GM23248 (cell line): ENCODE data around the gene METTL4. TPM values are rescaled to one million over a fixed set of nuclear protein-coding genes. Genes with fewer than 3 reads are reported as not detected.

Source experiments
- DNase-seq: peaks from one replicate; pipeline ENCODE4 v3.0.0-alpha.2; 2015
- H2AFZ ChIP-seq: fragments of 200-600 bp; sonication (generic); 2 replicates; pipeline ENCODE4 v1.6.1; 2016; ENCODE audit warnings: antibody characterized with exemption
- H3F3A ChIP-seq: fragments of 200-600 bp; sonication (generic); 2 replicates; pipeline ENCODE4 v1.6.1; 2016; ENCODE audit warnings: mild to moderate bottlenecking, antibody characterized with exemption, mixed run types; ENCODE audit not compliant: insufficient read depth
- H3K27ac ChIP-seq: fragments of 200-600 bp; sonication (generic); 2 replicates; pipeline ENCODE4 v1.5.1; 2016; ENCODE audit warnings: mild to moderate bottlenecking
- H3K27me3 ChIP-seq: fragments of 200-600 bp; sonication (generic); replicated peaks from 2 replicates; pipeline ENCODE4 v1.6.1; 2016; ENCODE audit warnings: mild to moderate bottlenecking; ENCODE audit not compliant: insufficient read depth
- H3K36me3 ChIP-seq: fragments of 200-600 bp; sonication (generic); 2 replicates; pipeline ENCODE4 v1.6.1; 2016; ENCODE audit warnings: low read depth, mild to moderate bottlenecking
- H3K4me1 ChIP-seq: fragments of 200-600 bp; sonication (generic); 2 replicates; pipeline ENCODE4 v1.6.1; 2016; ENCODE audit warnings: mild to moderate bottlenecking; ENCODE audit not compliant: insufficient read depth
- H3K4me2 ChIP-seq: fragments of 200-600 bp; sonication (generic); one replicate; pipeline ENCODE4 v1.6.1; 2016; ENCODE audit warnings: mild to moderate bottlenecking; ENCODE audit not compliant: unreplicated experiment
- H3K4me3 ChIP-seq: fragments of 200-600 bp; sonication (generic); 2 replicates; pipeline ENCODE4 v1.5.1; 2016; ENCODE audit warnings: mild to moderate bottlenecking
- H3K79me2 ChIP-seq: fragments of 200-600 bp; sonication (generic); 2 replicates; pipeline ENCODE4 v1.6.1; 2016; ENCODE audit warnings: mild to moderate bottlenecking; ENCODE audit not compliant: insufficient read depth
- H3K9ac ChIP-seq: fragments of 200-600 bp; sonication (generic); 2 replicates; pipeline ENCODE4 v1.6.1; 2016; ENCODE audit warnings: mild to moderate bottlenecking
- H3K9me2 ChIP-seq: fragments of 200-600 bp; sonication (generic); 2 replicates; pipeline ENCODE4 v1.6.1; 2016; ENCODE audit warnings: mixed run types, mild to moderate bottlenecking, moderate library complexity; ENCODE audit not compliant: insufficient read depth
- H3K9me3 ChIP-seq: fragments of 200-600 bp; sonication (generic); one replicate; pipeline ENCODE4 v1.6.1; 2017; ENCODE audit warnings: low read depth
- H4K20me1 ChIP-seq: fragments of 200-600 bp; sonication (generic); 2 replicates; pipeline ENCODE4 v1.6.0; 2016; ENCODE audit not compliant: insufficient read depth
- EZH2 ChIP-seq: fragments of 200-600 bp; sonication (generic); IDR thresholded peaks from 2 replicates; pipeline ENCODE4 v1.6.1; 2018; ENCODE audit warnings: antibody characterized with exemption, mild to moderate bottlenecking; ENCODE audit not compliant: insufficient read depth, poor library complexity, severe bottlenecking
- EZH2phosphoT487 ChIP-seq: fragments of 200-600 bp; sonication (generic); IDR thresholded peaks from 2 replicates; pipeline ENCODE4 v1.6.1; 2018; ENCODE audit warnings: antibody characterized with exemption, moderate library complexity, mild to moderate bottlenecking, low read depth; ENCODE audit not compliant: insufficient read depth
- WGBS, 2 experiments: methylation state at CpG; one replicate each; pipeline ENCODE4 v1.1.6; 2015 to 2017; ENCODE audit warnings: low lambda C conversion rate in 2 of 2, low coverage in 1 of 2; ENCODE audit errors: missing lambda C conversion rate in 2 of 2; 5-methylcytosine and 5-hydroxymethylcytosine counted together
- in situ Hi-C: fragments of 300-500 bp; cut with MboI; formaldehyde crosslinking; loops from 2 replicates; pipeline ENCODE4 v1.15.0; 2020
- polyA plus RNA-seq: library from polyadenylated mRNA; unstranded; fragments of >200 nt; fragmentation: Nextera tagmentation; extraction: Ambion mirVana; gene quantifications from 2 replicates; pipeline ENCODE4 v1.2.1, GENCODE V29; 2016
- total RNA-seq: library from RNA; depleted of rRNA; stranded (reverse); fragments of >200 nt; shearing (Covaris generic); gene quantifications from 2 replicates; pipeline ENCODE4 v1.2.3, GENCODE V29; 2014; rRNA removed

METTL4 gene
- total RNA-seq: 5.6 and 16.9 TPM in 2 replicates
- 8.9 and 9.9 TPM in 2 replicates for polyA plus RNA-seq

DNA sequence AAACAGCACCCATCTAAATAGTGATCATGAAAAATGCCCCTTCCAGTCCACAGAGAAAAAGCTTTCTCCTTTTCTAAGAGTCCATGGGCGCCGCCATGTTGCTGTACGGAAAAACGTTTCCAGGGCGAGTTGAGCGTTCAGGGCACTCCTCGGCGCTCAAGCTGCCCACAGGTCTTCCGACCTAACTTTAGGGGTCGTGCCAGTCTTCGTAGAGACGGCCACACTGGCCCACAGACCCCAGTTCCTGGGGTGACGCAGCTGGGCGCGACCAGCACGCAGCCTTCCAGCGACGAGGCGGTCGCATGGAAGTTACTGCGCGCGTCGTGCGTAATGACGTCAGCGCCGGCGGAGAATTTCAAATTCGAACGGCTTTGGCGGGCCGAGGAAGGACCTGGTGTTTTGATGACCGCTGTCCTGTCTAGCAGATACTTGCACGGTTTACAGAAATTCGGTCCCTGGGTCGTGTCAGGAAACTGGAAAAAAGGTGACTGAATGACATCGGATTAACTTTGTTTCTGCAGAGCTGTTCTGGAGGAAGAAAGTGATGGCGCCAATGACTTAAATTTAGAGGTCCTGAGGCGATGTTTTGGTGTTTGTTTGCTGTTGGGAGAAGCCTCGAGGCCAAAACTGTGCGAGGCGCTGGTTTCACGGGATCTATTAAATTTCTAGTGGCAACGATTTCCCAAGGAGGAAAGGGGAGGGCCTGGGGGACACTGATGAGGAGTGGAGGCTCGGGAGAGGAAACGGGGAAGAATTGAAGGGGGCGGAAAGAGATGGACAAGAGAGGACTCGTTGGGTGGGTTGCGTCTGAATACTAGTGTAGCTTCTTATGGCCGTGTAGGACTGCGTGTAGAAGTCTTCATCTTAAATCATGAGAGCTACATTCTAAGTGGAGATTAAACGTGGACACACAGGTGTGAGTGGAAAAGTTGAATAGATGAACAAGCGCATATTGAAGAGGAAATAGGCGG, at the start of gene METTL4, which contains the start of gene NDC80:
TSS of gene METTL4 (minus strand) at position 306 of the 971 bp plus-strand sequence. CDS start 4,289 bp downstream, outside the sequence.
TSS of gene NDC80 (plus strand) at position 358 of the 971 bp plus-strand sequence. CDS start 1,429 bp downstream, outside the sequence.
- H3F3A ChIP-seq: 0 out of 2 replicates have a peak, but pooled peaks cover 5% of the 10 kb centered on the region
- 0 to 1% methylated on average over 55 of the region's 55 CpGs for WGBS, 2 experiments
- H3K27me3 ChIP-seq: no peaks in the 10 kb centered on the region
- H3K27ac ChIP-seq: peak within 1 kb of the TSS; percentile 94
- peaks cover 85% of the 10 kb centered on the region for H3K79me2 ChIP-seq
- peak within 1 kb of the TSS; percentile 89 for H3K4me2 ChIP-seq
- peak within 1 kb of the TSS; percentile 91 for H3K9ac ChIP-seq
- peak within 1 kb of the TSS; percentile 95 for H3K4me3 ChIP-seq
- H3K36me3 ChIP-seq: no peaks in the 10 kb centered on the region; the same call in 1 of the 2 replicates
- peak within 1 kb of the TSS; percentile 97 for H2AFZ ChIP-seq
- peaks cover 30% of the 10 kb centered on the region for H3K4me1 ChIP-seq
- no peaks in the 10 kb centered on the region for H3K9me2 ChIP-seq
- in situ Hi-C loops: no loop called here
- no peak for TF ChIP-seq EZH2
- no peak for TF ChIP-seq EZH2phosphoT487
- H4K20me1 ChIP-seq: no peaks in the 10 kb centered on the region
- peak; percentile 95 for DNase-seq
- H3K9me3 ChIP-seq: no peaks in the 10 kb centered on the region

DNA sequence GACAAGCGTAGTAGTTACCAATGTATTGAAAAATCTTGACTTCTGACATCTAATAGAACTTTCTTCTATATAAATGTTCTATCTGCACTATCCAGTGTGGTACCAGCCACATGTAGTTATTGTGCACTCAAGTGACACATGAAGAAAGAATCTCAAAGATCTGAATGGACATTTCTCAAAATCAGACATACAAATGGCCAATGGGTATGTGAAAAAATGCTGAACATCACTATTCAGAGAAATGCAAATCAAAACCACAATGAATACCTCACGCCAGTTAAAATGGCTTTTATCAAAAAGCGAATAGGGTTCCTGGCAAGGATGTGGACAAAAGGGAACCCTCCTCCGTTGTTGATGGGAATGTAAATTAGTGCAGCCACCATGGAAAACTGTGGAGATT, 46.7 kb upstream of the METTL4 start:
- H3K9ac ChIP-seq: no peak overlapping the region
- H2AFZ ChIP-seq: no peak overlapping the region
- TF ChIP-seq EZH2phosphoT487 (no peak), EZH2 (no peak)
- H3K4me1 ChIP-seq: 0 out of 2 replicates have a peak, but pooled peaks cover 7% of the 10 kb centered on the region
- no peak overlapping the region for H3K27ac ChIP-seq
- DNase-seq: peak; percentile 17
- H3K9me2 ChIP-seq: no peaks in the 10 kb centered on the region
- H3F3A ChIP-seq: peaks cover 10% of the 10 kb centered on the region; the same call in 1 of the 2 replicates
- in situ Hi-C loops: no loop called here
- no peak overlapping the region for H3K4me2 ChIP-seq
- H3K36me3 ChIP-seq: peaks cover 4% of the 10 kb centered on the region; the same call in 1 of the 2 replicates
- no peaks in the 10 kb centered on the region for H3K27me3 ChIP-seq
- WGBS, 2 experiments: 95 to 100% methylated on average over 4 of the region's 4 CpGs
- H4K20me1 ChIP-seq: no peaks in the 10 kb centered on the region
- H3K4me3 ChIP-seq: no peak overlapping the region
- no peaks in the 10 kb centered on the region for H3K9me3 ChIP-seq
- H3K79me2 ChIP-seq: no peaks in the 10 kb centered on the region

DNA sequence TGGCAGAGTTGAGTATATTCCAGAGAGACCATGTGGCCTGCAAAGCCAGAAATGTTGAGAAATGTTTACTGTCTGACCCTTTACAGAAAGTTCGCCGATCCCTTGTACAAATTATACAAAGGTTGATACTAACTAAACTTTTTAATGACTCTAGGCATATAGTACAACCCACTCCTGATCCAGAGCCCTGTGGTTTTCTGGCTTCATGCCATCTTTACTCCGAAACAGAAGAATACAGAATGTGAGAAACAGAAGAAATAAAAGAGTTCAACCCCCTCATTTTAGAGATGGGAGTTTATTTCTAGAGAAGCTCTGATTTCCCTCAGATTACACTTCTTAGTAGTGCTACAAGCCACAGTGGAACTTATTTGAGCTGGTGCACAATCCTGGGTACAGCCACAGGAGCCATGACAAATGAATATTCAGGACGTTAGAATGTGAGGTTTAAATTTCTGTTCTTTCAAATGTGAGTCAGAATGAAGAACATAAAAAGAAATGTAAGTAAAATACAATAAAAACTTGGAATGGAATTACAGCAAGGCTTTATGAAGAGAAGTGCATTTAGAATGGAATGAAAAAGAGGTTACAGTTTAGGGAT, 46.2 kb upstream of the METTL4 start:
- no peak overlapping the region for H2AFZ ChIP-seq
- in situ Hi-C loops: no loop called here
- 75 to 82% methylated on average over 4 of the region's 4 CpGs for WGBS, 2 experiments
- no peaks in the 10 kb centered on the region for H3K27me3 ChIP-seq
- peaks cover 4% of the 10 kb centered on the region; the same call in 1 of the 2 replicates for H3K36me3 ChIP-seq
- H3K9me2 ChIP-seq: no peaks in the 10 kb centered on the region
- H4K20me1 ChIP-seq: no peaks in the 10 kb centered on the region
- H3K27ac ChIP-seq: no peak overlapping the region
- no peak for TF ChIP-seq EZH2
- no peak for TF ChIP-seq EZH2phosphoT487
- peaks cover 10% of the 10 kb centered on the region; the same call in 1 of the 2 replicates for H3F3A ChIP-seq
- DNase-seq: no peak
- 0 out of 2 replicates have a peak, but pooled peaks cover 7% of the 10 kb centered on the region for H3K4me1 ChIP-seq
- H3K4me3 ChIP-seq: no peak overlapping the region
- no peaks in the 10 kb centered on the region for H3K79me2 ChIP-seq
- H3K4me2 ChIP-seq: no peak overlapping the region
- no peaks in the 10 kb centered on the region for H3K9me3 ChIP-seq
- H3K9ac ChIP-seq: no peak overlapping the region

GRCh38 chr18:2612996-2613395, 41.7 kb upstream of the METTL4 start:
- no peak for DNase-seq
- no peaks in the 10 kb centered on the region for H3K27me3 ChIP-seq
- H3K9me2 ChIP-seq: no peaks in the 10 kb centered on the region
- no peak overlapping the region for H3K9ac ChIP-seq
- no peaks in the 10 kb centered on the region for H4K20me1 ChIP-seq
- TF ChIP-seq EZH2 (no peak), EZH2phosphoT487 (no peak)
- no peak overlapping the region for H3K4me3 ChIP-seq
- H3K79me2 ChIP-seq: no peaks in the 10 kb centered on the region
- H2AFZ ChIP-seq: no peak overlapping the region
- H3K27ac ChIP-seq: no peak overlapping the region
- 100% methylated on average over 1 of the region's 1 CpG for WGBS, 2 experiments
- in situ Hi-C loops: no loop called here
- H3K4me2 ChIP-seq: no peak overlapping the region
- H3K9me3 ChIP-seq: no peaks in the 10 kb centered on the region
- 0 out of 2 replicates have a peak, but pooled peaks cover 6% of the 10 kb centered on the region for H3K4me1 ChIP-seq
- peaks cover 7% of the 10 kb centered on the region; the same call in 1 of the 2 replicates for H3K36me3 ChIP-seq
- peaks cover 8% of the 10 kb centered on the region; the same call in 1 of the 2 replicates for H3F3A ChIP-seq
